ENCODE results near the gene DSCAM.

DNA sequence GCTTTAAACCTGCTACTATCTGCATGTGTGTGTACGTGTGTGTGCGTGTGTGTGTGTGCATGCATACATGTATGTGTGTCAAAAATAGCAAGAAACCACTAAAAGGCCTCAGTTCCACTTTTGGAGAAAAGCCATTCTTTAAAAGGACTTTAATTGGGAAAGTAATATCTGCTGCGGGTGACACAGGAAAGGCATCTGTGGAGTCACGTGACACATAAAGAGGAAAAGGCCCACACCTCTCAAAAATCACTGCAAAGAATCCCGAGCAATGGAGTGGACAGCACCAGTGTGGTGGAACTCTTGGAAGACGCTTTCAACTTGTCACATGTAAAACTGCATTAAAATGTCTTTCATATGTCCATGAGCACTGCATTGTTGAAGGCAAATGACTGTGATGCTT is 63.6 kb downstream of the DSCAM start:
- no peak for TF ChIP-seq POLR2A (IDR thresholded peaks at IDR 0.05)
- TF ChIP-seq, protein P1, sequence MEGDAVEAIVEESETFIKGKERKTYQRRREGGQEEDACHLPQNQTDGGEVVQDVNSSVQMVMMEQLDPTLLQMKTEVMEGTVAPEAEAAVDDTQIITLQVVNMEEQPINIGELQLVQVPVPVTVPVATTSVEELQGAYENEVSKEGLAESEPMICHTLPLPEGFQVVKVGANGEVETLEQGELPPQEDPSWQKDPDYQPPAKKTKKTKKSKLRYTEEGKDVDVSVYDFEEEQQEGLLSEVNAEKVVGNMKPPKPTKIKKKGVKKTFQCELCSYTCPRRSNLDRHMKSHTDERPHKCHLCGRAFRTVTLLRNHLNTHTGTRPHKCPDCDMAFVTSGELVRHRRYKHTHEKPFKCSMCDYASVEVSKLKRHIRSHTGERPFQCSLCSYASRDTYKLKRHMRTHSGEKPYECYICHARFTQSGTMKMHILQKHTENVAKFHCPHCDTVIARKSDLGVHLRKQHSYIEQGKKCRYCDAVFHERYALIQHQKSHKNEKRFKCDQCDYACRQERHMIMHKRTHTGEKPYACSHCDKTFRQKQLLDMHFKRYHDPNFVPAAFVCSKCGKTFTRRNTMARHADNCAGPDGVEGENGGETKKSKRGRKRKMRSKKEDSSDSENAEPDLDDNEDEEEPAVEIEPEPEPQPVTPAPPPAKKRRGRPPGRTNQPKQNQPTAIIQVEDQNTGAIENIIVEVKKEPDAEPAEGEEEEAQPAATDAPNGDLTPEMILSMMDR (IDR thresholded peaks at IDR 0.05): no peak

All from uterus (tissue), 2 donors.